ENCODE measurements around the gene PLXDC2. TPM values are rescaled to one million over a fixed set of nuclear protein-coding genes. Genes with fewer than 3 reads are reported as not detected.

Gene PLXDC2
- total RNA-seq, 3 donors from 2014 or later (not counting 1 experiment from before 2014, with no cell fraction given), result 16.9 to 22.9 (median 21.6) TPM

- H3K4me3 Mint-ChIP-seq, result no peak overlapping the region
- no peak overlapping the region for H3K4me3 ChIP-seq (ENCODE audit: low read length)
- no peaks in the 10 kb centered on the region for H3K27me3 Mint-ChIP-seq (ENCODE audit: low read depth in 2 of 2)
- H3K27ac Mint-ChIP-seq, result no peak overlapping the region
- no peak overlapping the region for H3K27ac ChIP-seq (ENCODE audit: low read length)
- WGBS (ENCODE audit: insufficient coverage), result 88% methylated on average over 1 of the region's 2 CpGs
- H3K9me3 ChIP-seq (ENCODE audit: control insufficient read depth, insufficient read depth, low read length), result no peaks in the 10 kb centered on the region
- TF ChIP-seq, protein P1, sequence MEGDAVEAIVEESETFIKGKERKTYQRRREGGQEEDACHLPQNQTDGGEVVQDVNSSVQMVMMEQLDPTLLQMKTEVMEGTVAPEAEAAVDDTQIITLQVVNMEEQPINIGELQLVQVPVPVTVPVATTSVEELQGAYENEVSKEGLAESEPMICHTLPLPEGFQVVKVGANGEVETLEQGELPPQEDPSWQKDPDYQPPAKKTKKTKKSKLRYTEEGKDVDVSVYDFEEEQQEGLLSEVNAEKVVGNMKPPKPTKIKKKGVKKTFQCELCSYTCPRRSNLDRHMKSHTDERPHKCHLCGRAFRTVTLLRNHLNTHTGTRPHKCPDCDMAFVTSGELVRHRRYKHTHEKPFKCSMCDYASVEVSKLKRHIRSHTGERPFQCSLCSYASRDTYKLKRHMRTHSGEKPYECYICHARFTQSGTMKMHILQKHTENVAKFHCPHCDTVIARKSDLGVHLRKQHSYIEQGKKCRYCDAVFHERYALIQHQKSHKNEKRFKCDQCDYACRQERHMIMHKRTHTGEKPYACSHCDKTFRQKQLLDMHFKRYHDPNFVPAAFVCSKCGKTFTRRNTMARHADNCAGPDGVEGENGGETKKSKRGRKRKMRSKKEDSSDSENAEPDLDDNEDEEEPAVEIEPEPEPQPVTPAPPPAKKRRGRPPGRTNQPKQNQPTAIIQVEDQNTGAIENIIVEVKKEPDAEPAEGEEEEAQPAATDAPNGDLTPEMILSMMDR (IDR thresholded peaks at IDR 0.05), result no peak
- no peaks in the 10 kb centered on the region for H3K4me1 ChIP-seq (ENCODE audit: control insufficient read depth, insufficient read depth, low read length)
- H3K36me3 ChIP-seq (ENCODE audit: control insufficient read depth, insufficient read depth, low read length), result no peaks in the 10 kb centered on the region
- no peaks in the 10 kb centered on the region for H3K27me3 ChIP-seq (ENCODE audit: control insufficient read depth, insufficient read depth, low read length)
- ATAC-seq (no peak), DNase-seq (no peak)
- H3K4me1 Mint-ChIP-seq, result peaks cover 18 to 23% of the 10 kb centered on the region in 2 donors
- H3K9me3 Mint-ChIP-seq, result no peaks in the 10 kb centered on the region
- H3K36me3 Mint-ChIP-seq, result no peaks in the 10 kb centered on the region
- intact Hi-C loops (cut with micrococcal nuclease), result no loop called here
Observed at GRCh38 chr10:19954601-19955000, 138.4 kb downstream of the PLXDC2 start.

DNA sequence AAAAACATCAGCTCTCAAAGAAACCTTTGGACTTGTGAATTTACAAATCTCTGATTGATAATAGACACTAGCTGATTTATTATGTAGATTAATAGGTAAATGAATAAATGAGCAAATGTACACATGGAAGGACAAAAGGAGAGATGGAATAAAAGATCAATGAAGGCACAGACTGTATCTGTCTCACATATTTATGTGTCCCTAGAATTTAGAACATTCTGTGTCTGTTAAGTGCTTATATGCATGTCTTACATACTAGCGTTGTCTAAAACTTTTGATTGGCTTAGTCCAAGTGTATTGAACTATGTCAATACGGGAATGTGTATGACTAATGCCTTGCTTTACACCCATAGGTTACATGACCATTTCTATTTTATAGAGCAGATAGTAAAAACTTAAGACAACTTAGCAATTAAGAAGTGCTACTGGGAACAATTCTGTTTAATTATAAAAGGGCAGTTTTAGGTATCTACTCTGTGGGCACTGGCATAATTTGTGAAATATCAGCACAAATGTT is 140.3 kb downstream of the PLXDC2 start:
- DNase-seq (no peak), ATAC-seq (no peak)
- H3K4me1 Mint-ChIP-seq, result peaks cover 34 to 37% of the 10 kb centered on the region in 2 donors
- TF ChIP-seq, protein P1 (IDR thresholded peaks at IDR 0.05), result no peak
- Histone ChIP-seq H3K9me3 (ENCODE audit: control insufficient read depth, insufficient read depth, low read length) (no peaks in the 10 kb centered on the region), H3K4me3 (ENCODE audit: low read length) (no peak overlapping the region), H3K4me1 (ENCODE audit: control insufficient read depth, insufficient read depth, low read length) (no peaks in the 10 kb centered on the region), H3K36me3 (ENCODE audit: control insufficient read depth, insufficient read depth, low read length) (no peaks in the 10 kb centered on the region), H3K27me3 (ENCODE audit: control insufficient read depth, insufficient read depth, low read length) (no peaks in the 10 kb centered on the region), H3K27ac (ENCODE audit: low read length) (no peak overlapping the region)
- no peaks in the 10 kb centered on the region for H3K27me3 Mint-ChIP-seq (ENCODE audit: low read depth in 2 of 2)
- H3K36me3 Mint-ChIP-seq, result no peaks in the 10 kb centered on the region
- WGBS (ENCODE audit: insufficient coverage), result no CpG with 5 or more reads among the region's 2 CpGs
- no peak overlapping the region for H3K27ac Mint-ChIP-seq
- H3K4me3 Mint-ChIP-seq, result no peak overlapping the region
- intact Hi-C loops (cut with micrococcal nuclease), result no loop called here
- no peaks in the 10 kb centered on the region for H3K9me3 Mint-ChIP-seq

- H3K27me3 ChIP-seq (ENCODE audit: control insufficient read depth, insufficient read depth, low read length), result no peaks in the 10 kb centered on the region
- ATAC-seq, result peak; percentile 55 to 83 (median 58)
- no peak overlapping the region for H3K4me3 ChIP-seq (ENCODE audit: low read length)
- no peaks in the 10 kb centered on the region for H3K36me3 ChIP-seq (ENCODE audit: control insufficient read depth, insufficient read depth, low read length)
- no peak overlapping the region for H3K27ac ChIP-seq (ENCODE audit: low read length)
- Mint-ChIP-seq H3K27me3 (ENCODE audit: low read depth in 2 of 2) (no peaks in the 10 kb centered on the region), H3K4me1 (peaks cover 34 to 38% of the 10 kb centered on the region in 2 donors), H3K36me3 (no peaks in the 10 kb centered on the region), H3K4me3 (peak overlapping the region; percentile 62), H3K27ac (peak overlapping the region; percentile 84 to 92), H3K9me3 (no peaks in the 10 kb centered on the region)
- DNase-seq, result no peak
- H3K4me1 ChIP-seq (ENCODE audit: control insufficient read depth, insufficient read depth, low read length), result no peaks in the 10 kb centered on the region
- no peaks in the 10 kb centered on the region for H3K9me3 ChIP-seq (ENCODE audit: control insufficient read depth, insufficient read depth, low read length)
- intact Hi-C loops (cut with micrococcal nuclease), result no loop called here
- TF ChIP-seq, protein P1 (IDR thresholded peaks at IDR 0.05), result no peak
Observed at GRCh38 chr10:19958787-19959186, 142.6 kb downstream of the PLXDC2 start.

Data from natural killer cell (primary cell).